Measurements from ENCODE around the gene MAGED1. TPM values are rescaled to one million over a fixed set of nuclear protein-coding genes. Genes with fewer than 3 reads are reported as not detected.

Gene MAGED1
- total and polyA plus RNA-seq, 2 of the 8 experiments (the other 6 are each of a cell fraction or from before 2014, with no cell fraction given) = 91.0 to 91.1 TPM

GRCh38 chrX:51922561-51922960 lies 29.1 kb downstream of the MAGED1 start:
- Histone ChIP-seq H3K27me3 (replicated peaks in 1 of 4; ENCODE audit: control insufficient read depth in 3 of 4, extremely low read depth in 1 of 4, insufficient read depth in 3 of 4, low read length in 3 of 4) (no peaks in the 10 kb centered on the region), H3K36me3 (ENCODE audit: control insufficient read depth in 2 of 4, insufficient read depth in 4 of 4, low read length in 3 of 4) (no peaks in the 10 kb centered on the region), H4K8ac (ENCODE audit: extremely low read depth, insufficient read depth, low read length) (no peak overlapping the region), H2AFZ (ENCODE audit: low read length) (no peak overlapping the region), H3K18ac (ENCODE audit: extremely low read depth, low read length) (no peak overlapping the region), H3K4ac (replicated peaks; ENCODE audit: insufficient read length, low read depth, low read length) (no peak overlapping the region), H4K91ac (replicated peaks; ENCODE audit: insufficient read length, low read length) (no peak overlapping the region), H3K27ac (ENCODE audit: low read depth, low read length) (no peak overlapping the region), H2BK5ac (ENCODE audit: low read depth, low read length) (no peak overlapping the region), H3K79me2 (ENCODE audit: control insufficient read depth in 1 of 2, insufficient read depth in 2 of 2, low read length in 2 of 2) (no peaks in the 10 kb centered on the region), H2BK20ac (ENCODE audit: low read length) (no peak overlapping the region), H3K23ac (ENCODE audit: insufficient read length) (no peak overlapping the region), H3K23me2 (ENCODE audit: low read depth, low read length) (no peaks in the 10 kb centered on the region), H3K4me3 (ENCODE audit: extremely low read depth in 1 of 4, insufficient read depth in 2 of 4, low read depth in 3 of 4, low read length in 4 of 4) (no peak overlapping the region), H2BK12ac (ENCODE audit: low read depth, low read length) (no peak overlapping the region), H2AK5ac (ENCODE audit: low read depth, low read length) (no peak overlapping the region), H3K14ac (ENCODE audit: insufficient read length) (no peak overlapping the region), H3K4me2 (ENCODE audit: insufficient read depth in 1 of 2, low read depth in 2 of 2, low read length in 2 of 2) (no peak overlapping the region), H3K79me1 (ENCODE audit: low read depth, low read length) (no peaks in the 10 kb centered on the region), H3K9ac (replicated peaks in 1 of 4; ENCODE audit: extremely low read depth in 1 of 4, low read depth in 3 of 4, low read length in 3 of 4) (no peak overlapping the region), H4K20me1 (replicated peaks in 1 of 2; ENCODE audit: control insufficient read depth in 1 of 2, insufficient read depth in 2 of 2, low read length in 2 of 2) (no peaks in the 10 kb centered on the region), H3K9me3 (ENCODE audit: insufficient read depth in 2 of 2, low read depth in 1 of 2, low read length in 1 of 2) (no peaks in the 10 kb centered on the region), H3K56ac (replicated peaks; ENCODE audit: insufficient read length, low read depth, low read length) (no peak overlapping the region), H4K5ac (ENCODE audit: insufficient read length, low read depth, low read length) (no peak overlapping the region), H2BK15ac (ENCODE audit: low read length) (no peak overlapping the region), H3K4me1 (replicated peaks in 1 of 4; ENCODE audit: control insufficient read depth in 3 of 4, insufficient read depth in 4 of 4, low read length in 3 of 4) (no peaks in the 10 kb centered on the region), H2BK120ac (replicated peaks; ENCODE audit: low read depth, low read length) (no peak overlapping the region)
- ChIA-PET CTCF (ENCODE audit: partially characterized antibody) (interaction anchor here (0.6 to 0.9 kb wide), 2 partner anchors 40 to 339 kb away, joined by 3 read pairs; no protein-coding TSS in a partner anchor), POLR2A (ENCODE audit: partially characterized antibody) (no interaction called here)
- WGBS, 2 experiments (ENCODE audit: extremely low coverage in 1 of 2, insufficient coverage in 1 of 2, insufficient read length in 1 of 2, insufficient replicate concordance in 2 of 2, low coverage in 1 of 2, low lambda C conversion rate in 2 of 2, missing lambda C conversion rate in 1 of 2) = 44% methylated on average over 1 of the region's 1 CpG; no CpG with 5 or more reads in 1 of the 2 experiments
- FAIRE-seq (no peak), DNase-seq (ENCODE audit: low read depth in 1 of 2, low spot score in 2 of 2) (no peak)
- TF ChIP-seq EP300 (IDR thresholded peaks at IDR 0.05; ENCODE audit: borderline replicate concordance in 1 of 2, low read depth in 2 of 2, low read length in 2 of 2) = no peak
- no peak for TF ChIP-seq RFX5 (IDR thresholded peaks at IDR 0.05; ENCODE audit: borderline replicate concordance, low read depth, low read length)
- no peak for TF ChIP-seq MAFK (IDR thresholded peaks at IDR 0.05; ENCODE audit: low read depth, low read length)
- TF ChIP-seq POLR2A (IDR thresholded peaks at IDR 0.05; ENCODE audit: control extremely low read depth in 1 of 2, low read depth in 2 of 2, low read length in 2 of 2) = no peak
- no peak for TF ChIP-seq CREB1 (IDR thresholded peaks at IDR 0.05)
- TF ChIP-seq CBX5 (IDR thresholded peaks at IDR 0.05; ENCODE audit: low read depth, low read length) = no peak
- no peak for TF ChIP-seq YY1 (IDR thresholded peaks at IDR 0.05; ENCODE audit: low read depth, low read length)
- TF ChIP-seq SIRT6 (IDR thresholded peaks at IDR 0.05; ENCODE audit: low read length) = no peak
- TF ChIP-seq POU5F1 (IDR thresholded peaks at IDR 0.05; ENCODE audit: low read depth, low read length) = no peak
- TF ChIP-seq, protein P1, sequence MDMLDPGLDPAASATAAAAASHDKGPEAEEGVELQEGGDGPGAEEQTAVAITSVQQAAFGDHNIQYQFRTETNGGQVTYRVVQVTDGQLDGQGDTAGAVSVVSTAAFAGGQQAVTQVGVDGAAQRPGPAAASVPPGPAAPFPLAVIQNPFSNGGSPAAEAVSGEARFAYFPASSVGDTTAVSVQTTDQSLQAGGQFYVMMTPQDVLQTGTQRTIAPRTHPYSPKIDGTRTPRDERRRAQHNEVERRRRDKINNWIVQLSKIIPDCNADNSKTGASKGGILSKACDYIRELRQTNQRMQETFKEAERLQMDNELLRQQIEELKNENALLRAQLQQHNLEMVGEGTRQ (IDR thresholded peaks at IDR 0.05; ENCODE audit: low read length) = no peak
- TF ChIP-seq PHF8 (conservative IDR thresholded peaks at IDR 0.05; ENCODE audit: low read depth, low read length) = no peak
- no peak for TF ChIP-seq TAF7 (optimal IDR thresholded peaks at IDR 0.05; ENCODE audit: borderline replicate concordance, low read depth, low read length)
- TF ChIP-seq TBP (IDR thresholded peaks at IDR 0.05; ENCODE audit: low read depth, low read length) = no peak
- TF ChIP-seq SUZ12 (IDR thresholded peaks at IDR 0.05; ENCODE audit: low read length) = no peak
- TF ChIP-seq BACH1 (IDR thresholded peaks at IDR 0.05; ENCODE audit: low read length) = no peak

Data from H1 (cell line).